ENCODE data around the gene COL25A1. TPM values are rescaled to one million over a fixed set of nuclear protein-coding genes. Genes with fewer than 3 reads are reported as not detected.

COL25A1 gene
- total and polyA plus RNA-seq, 2 donors (not counting 3 experiments of a cell fraction or from before 2014, with no cell fraction given) = 0.21 to 3.5 TPM

GRCh38 chr4:108916638-108917037 lies 385.8 kb downstream of the COL25A1 start:
- Histone ChIP-seq H3K9me1 (replicated peaks; ENCODE audit: control insufficient read depth, extremely low read depth, insufficient read depth, low read length) (no peaks in the 10 kb centered on the region), H3K27ac (ENCODE audit: insufficient read depth, low read depth, low read length) (no peak overlapping the region), H3K4me3 (replicated peaks in 1 of 3; ENCODE audit: insufficient read depth in 1 of 3, low read depth in 1 of 3, low read length in 3 of 3) (no peak overlapping the region), H3K9me3 (replicated peaks; ENCODE audit: control insufficient read depth, insufficient read depth, low read length) (no peaks in the 10 kb centered on the region), H4K20me1 (replicated peaks; ENCODE audit: control insufficient read depth, extremely low read depth, insufficient read depth, low read length) (no peaks in the 10 kb centered on the region), H3K9ac (replicated peaks; ENCODE audit: extremely low read depth, insufficient read depth, low read length) (no peak overlapping the region), H3K36me3 (ENCODE audit: control insufficient read depth in 2 of 2, extremely low read depth in 1 of 2, insufficient read depth in 2 of 2, low read length in 2 of 2) (no peaks in the 10 kb centered on the region), H3K79me2 (ENCODE audit: control insufficient read depth, insufficient read depth, low read length) (no peaks in the 10 kb centered on the region), H3K4me2 (ENCODE audit: insufficient read depth, low read length) (no peak overlapping the region), H3K27me3 (ENCODE audit: control insufficient read depth in 2 of 2, insufficient read depth in 2 of 2, low read length in 2 of 2) (no peaks in the 10 kb centered on the region), H2AFZ (ENCODE audit: low read depth, low read length) (no peak overlapping the region), H3K4me1 (ENCODE audit: control insufficient read depth, extremely low read depth, insufficient read depth, low read length) (peaks cover 4% of the 10 kb centered on the region)
- no peak for TF ChIP-seq MAX (IDR thresholded peaks at IDR 0.05; ENCODE audit: insufficient read depth, insufficient read length)
- TF ChIP-seq JUN (IDR thresholded peaks at IDR 0.05; ENCODE audit: borderline replicate concordance, insufficient read depth, insufficient read length, low read depth) = no peak
- TF ChIP-seq MYC (IDR thresholded peaks at IDR 0.05; ENCODE audit: low read depth, low read length) = no peak
- TF ChIP-seq EZH2 (IDR thresholded peaks at IDR 0.05; ENCODE audit: borderline replicate concordance, low read depth, low read length, severe bottlenecking) = no peak
- TF ChIP-seq POLR2A (IDR thresholded peaks at IDR 0.05; ENCODE audit: low read depth, low read length) = no peak
- TF ChIP-seq FOS (IDR thresholded peaks at IDR 0.05; ENCODE audit: borderline replicate concordance, insufficient read depth, low read length) = no peak
- TF ChIP-seq CTCF (IDR thresholded peaks at IDR 0.05; ENCODE audit: extremely low read depth in 1 of 2, insufficient read depth in 1 of 2, low read depth in 1 of 2, low read length in 2 of 2) = no peak
- no peak for TF ChIP-seq GATA2 (IDR thresholded peaks at IDR 0.05; ENCODE audit: insufficient read depth, insufficient read length, low read depth, low read length)
- no peak for TF ChIP-seq POLR2AphosphoS5 (IDR thresholded peaks at IDR 0.05; ENCODE audit: insufficient read depth, low read depth, low read length)
- intact Hi-C loops (cut with micrococcal nuclease) (no loop called here), dilution Hi-C loops (cut with MboI; ENCODE audit: extremely low pct_ligation_motif_present, low sequenced_read_pairs) (no loop called here)
- ChIA-PET CTCF (no interaction called here), POLR2A (no interaction called here)
- no peak for DNase-seq (ENCODE audit: low read depth, low spot score)
- BruUV-seq (replicated peaks) = no TSS peak
- FAIRE-seq = no peak
